ENCODE results near the gene NUPR1.
"Not testable (repeated sequence)": the region's sequence is repeated elsewhere in the genome, so short reads cannot be mapped to it uniquely, and the experiment has no call there.

Gene NUPR1

GRCh38 chr16:28538733-28539596 lies at the start of gene NUPR1:
NUPR1 (minus strand) TSS chr16:28538974; CDS start chr16:28538907, 67 bp downstream.
- DNase-seq = no peak

GRCh38 chr16:28587386-28587785 lies 48.6 kb upstream of the NUPR1 start:
- no peak for DNase-seq

GRCh38 chr16:28586466-28586865 lies 47.7 kb upstream of the NUPR1 start:
- DNase-seq = no peak

- DNase-seq = no peak
Observed at GRCh38 chr16:28585674-28586073, 46.9 kb upstream of the NUPR1 start.

GRCh38 chr16:28580726-28581315 lies 42.0 kb upstream of the NUPR1 start:
- no peak for DNase-seq

- no peak for DNase-seq
Observed at GRCh38 chr16:28575446-28576109, 36.8 kb upstream of the NUPR1 start.

DNA sequence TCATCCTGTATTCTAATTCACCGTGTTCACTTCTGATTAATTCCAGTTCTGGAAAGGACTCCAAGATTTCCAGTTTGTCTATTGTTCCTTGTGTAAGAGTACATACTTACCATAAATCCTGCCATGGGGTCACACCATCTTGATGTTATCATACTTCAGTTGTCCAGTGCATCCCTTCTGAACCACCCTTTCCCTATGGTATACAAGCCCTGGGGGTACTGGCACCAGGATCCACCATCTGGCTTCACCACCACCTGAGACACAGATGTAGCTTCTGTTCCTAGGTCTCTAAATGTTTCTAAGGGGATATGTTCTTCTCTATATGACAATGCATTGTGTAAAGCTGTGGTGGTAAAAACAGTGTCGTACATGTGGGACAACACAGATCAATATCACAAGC lies 36.2 kb upstream of the NUPR1 start:
- DNase-seq = no peak

GRCh38 chr16:28573738-28574718 lies 35.3 kb upstream of the NUPR1 start:
- DNase-seq = no peak

GRCh38 chr16:28572696-28573510 lies 34.1 kb upstream of the NUPR1 start:
- no peak for DNase-seq

DNA sequence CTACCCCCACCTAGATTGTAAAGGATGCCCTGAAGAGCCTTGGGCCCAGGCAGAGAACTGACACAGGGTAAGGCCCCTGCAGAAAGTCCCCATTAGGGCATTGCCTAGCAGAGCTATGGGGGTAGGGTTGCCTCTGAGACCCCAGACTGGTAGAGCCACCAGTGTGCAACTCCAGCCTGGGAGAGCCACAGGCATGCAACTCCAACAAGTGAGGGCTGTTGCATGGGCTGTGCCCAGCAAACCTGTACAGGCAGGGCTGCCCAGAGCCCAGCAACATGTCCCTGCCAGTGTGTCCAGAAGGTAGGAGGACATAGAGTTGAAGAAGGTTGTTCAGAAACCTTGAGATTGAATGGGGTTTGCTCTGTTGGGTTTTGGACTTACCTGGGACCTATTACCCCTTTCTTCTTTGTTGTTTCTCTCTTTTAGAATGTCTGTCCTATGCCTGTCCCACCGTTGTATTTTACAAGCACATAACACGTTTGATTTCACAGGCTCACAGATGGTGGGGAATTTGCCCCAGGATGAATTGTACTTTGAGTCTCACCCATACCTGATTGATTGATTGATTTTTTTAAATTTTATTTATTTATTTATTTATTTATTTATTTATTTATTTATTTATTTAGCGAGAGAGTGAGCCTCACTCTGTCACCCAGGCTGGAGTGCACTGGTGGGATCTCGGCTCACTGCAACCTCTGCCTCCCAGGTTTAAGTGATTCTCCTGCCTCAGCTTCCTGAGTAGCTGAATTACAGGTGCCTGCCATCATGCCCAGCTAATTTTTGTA lies 31.4 kb upstream of the NUPR1 start:
- DNase-seq = no peak

- no peak for DNase-seq
Observed at GRCh38 chr16:28569021-28569420, 30.2 kb upstream of the NUPR1 start.

- DNase-seq = no peak
Observed at GRCh38 chr16:28567292-28567691, 28.5 kb upstream of the NUPR1 start.

GRCh38 chr16:28566233-28566925 lies 27.6 kb upstream of the NUPR1 start:
- not testable (repeated sequence) for DNase-seq

DNA sequence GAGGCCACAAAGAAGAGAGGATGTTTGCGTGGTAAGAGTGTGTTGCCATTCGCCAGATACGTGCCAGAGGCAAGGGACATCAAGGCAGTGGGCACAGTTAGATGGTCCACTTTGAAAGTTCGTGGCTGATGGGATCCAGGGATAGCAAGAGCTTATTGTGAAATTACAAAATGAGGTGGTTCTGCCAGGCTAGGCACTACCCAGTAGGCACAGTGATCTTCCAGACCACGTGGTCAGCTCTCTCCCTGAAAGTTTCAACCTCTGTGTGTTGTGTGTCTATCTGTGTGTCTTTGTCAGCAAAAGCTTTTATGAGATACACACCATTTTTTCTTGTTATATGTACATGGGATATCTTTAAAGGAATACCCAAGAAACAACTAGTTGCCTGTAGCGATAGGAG lies 24.4 kb upstream of the NUPR1 start:
- DNase-seq = no peak

GRCh38 chr16:28562199-28562598 lies 23.4 kb upstream of the NUPR1 start:
- DNase-seq = no peak

DNA sequence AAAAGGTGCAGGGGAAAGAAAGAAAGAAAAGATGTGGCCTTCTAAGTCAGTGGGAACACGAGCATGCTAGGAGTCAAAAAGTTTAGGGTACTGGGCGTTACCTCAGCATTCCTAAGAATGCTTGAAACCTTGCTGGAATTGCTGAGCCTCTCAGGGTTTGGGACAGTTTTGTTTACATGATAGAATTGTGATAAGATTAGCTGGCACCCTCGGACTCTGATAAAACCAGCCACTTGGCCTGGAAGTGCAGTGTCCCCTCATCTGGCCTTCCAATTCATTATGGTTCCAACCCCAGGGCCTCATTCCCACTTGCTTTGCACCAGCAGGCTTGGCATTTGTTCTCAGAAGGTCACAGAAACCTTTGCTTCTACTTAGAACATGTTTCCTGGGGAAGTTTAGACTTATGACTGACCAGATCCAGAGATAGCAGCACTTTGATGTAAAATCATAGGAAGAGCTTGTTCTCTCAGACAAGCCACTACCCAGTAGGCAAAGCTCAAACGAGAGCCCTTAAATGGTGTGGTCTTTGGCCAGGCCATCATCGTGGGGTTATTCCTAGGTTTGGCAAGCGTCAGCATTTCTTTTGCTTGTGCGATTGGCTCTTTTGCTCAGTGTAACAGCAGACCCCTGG lies 22.9 kb upstream of the NUPR1 start:
- no peak for DNase-seq

GRCh38 chr16:28558456-28558855 lies 19.7 kb upstream of the NUPR1 start:
- no peak for DNase-seq

GRCh38 chr16:28556914-28557320 lies 18.1 kb upstream of the NUPR1 start:
- DNase-seq = no peak

- no peak for DNase-seq
Observed at GRCh38 chr16:28555561-28555960, 16.8 kb upstream of the NUPR1 start.

All from NCI-H1417 treated with DMSO at 0.1 percent for 48 hours (cell line).